GM03348 (cell line): Measurements from ENCODE around the gene USP24.

Experiments used
- DNase-seq: peaks from one replicate; pipeline ENCODE4 v3.0.0; 2012; ENCODE audit warnings: low spot score

USP24 gene

GRCh38 chr1:55069280-55069679 lies 145.9 kb downstream of the USP24 start:
- DNase-seq, result no peak

- DNase-seq, result no peak
Observed at GRCh38 chr1:55068638-55069037, 146.5 kb downstream of the USP24 start.

- no peak for DNase-seq
Observed at GRCh38 chr1:55067914-55068313, 147.2 kb downstream of the USP24 start.

- DNase-seq, result no peak
Observed at GRCh38 chr1:55067022-55067778, 148.0 kb downstream of the USP24 start.

- no peak for DNase-seq
Observed at GRCh38 chr1:55065648-55066047, 149.5 kb downstream of the USP24 start.

GRCh38 chr1:55064861-55065263 lies 150.3 kb downstream of the USP24 start:
- DNase-seq, result peak; percentile 66

- no peak for DNase-seq
Observed at GRCh38 chr1:55064071-55064581, 151.0 kb downstream of the USP24 start.

GRCh38 chr1:55063577-55063942 lies 151.6 kb downstream of the USP24 start:
- no peak for DNase-seq

- DNase-seq, result no peak
Observed at GRCh38 chr1:55062801-55063576, 152.2 kb downstream of the USP24 start.

- no peak for DNase-seq
Observed at GRCh38 chr1:55061706-55062321, 153.3 kb downstream of the USP24 start.

- DNase-seq, result no peak
Observed at GRCh38 chr1:55061000-55061705, 154.0 kb downstream of the USP24 start.

- DNase-seq, result no peak
Observed at GRCh38 chr1:55060133-55060999, 154.8 kb downstream of the USP24 start.

- no peak for DNase-seq
Observed at GRCh38 chr1:55059302-55060132, 155.6 kb downstream of the USP24 start.

GRCh38 chr1:55057956-55058298 lies 157.2 kb downstream of the USP24 start:
- DNase-seq, result no peak

- no peak for DNase-seq
Observed at GRCh38 chr1:55057270-55057955, 157.8 kb downstream of the USP24 start.

GRCh38 chr1:55056632-55056992 lies 158.6 kb downstream of the USP24 start:
- no peak for DNase-seq

GRCh38 chr1:55055951-55056631 lies 159.1 kb downstream of the USP24 start:
- DNase-seq, result no peak

- DNase-seq, result no peak
Observed at GRCh38 chr1:55055084-55055882, 159.9 kb downstream of the USP24 start.
